WERI-Rb-1 (cell line): ENCODE measurements around the gene POLR2E.

Experiments
- DNase-seq: peaks from one replicate; pipeline ENCODE4 v3.0.0-alpha.2; 2020
- H3K27ac ChIP-seq: fragments of 250-450 bp; sonication (Bioruptor Pico); 2 replicates; pipeline ENCODE4 v1.5.1; 2020; ENCODE audit warnings: mild to moderate bottlenecking, moderate library complexity
- H3K27me3 ChIP-seq: fragments of 250-450 bp; sonication (Bioruptor Pico); 2 replicates; pipeline ENCODE4 v1.5.1; 2021; ENCODE audit warnings: mild to moderate bottlenecking, low read depth, moderate library complexity; ENCODE audit not compliant: insufficient read depth, severe bottlenecking
- H3K36me3 ChIP-seq: fragments of 250-450 bp; sonication (Bioruptor Pico); 2 replicates; pipeline ENCODE4 v1.5.1; 2020; ENCODE audit warnings: mild to moderate bottlenecking, moderate library complexity
- H3K4me3 ChIP-seq: 2 replicates; pipeline ENCODE4 v1.5.1; 2011; ENCODE audit warnings: low read depth, mild to moderate bottlenecking, control low read depth, low read length
- H3K9me3 ChIP-seq: fragments of 250-450 bp; sonication (Bioruptor Pico); 2 replicates; pipeline ENCODE4 v1.5.1; 2021; ENCODE audit warnings: mild to moderate bottlenecking, moderate library complexity; ENCODE audit not compliant: severe bottlenecking
- TF ChIP-seq, protein P1 (sequence below): IDR thresholded peaks from 2 replicates; pipeline ENCODE4 v1.5.1; 2011; ENCODE audit warnings: low read depth, mild to moderate bottlenecking, control low read depth, inconsistent platforms, low read length

POLR2E gene

DNA sequence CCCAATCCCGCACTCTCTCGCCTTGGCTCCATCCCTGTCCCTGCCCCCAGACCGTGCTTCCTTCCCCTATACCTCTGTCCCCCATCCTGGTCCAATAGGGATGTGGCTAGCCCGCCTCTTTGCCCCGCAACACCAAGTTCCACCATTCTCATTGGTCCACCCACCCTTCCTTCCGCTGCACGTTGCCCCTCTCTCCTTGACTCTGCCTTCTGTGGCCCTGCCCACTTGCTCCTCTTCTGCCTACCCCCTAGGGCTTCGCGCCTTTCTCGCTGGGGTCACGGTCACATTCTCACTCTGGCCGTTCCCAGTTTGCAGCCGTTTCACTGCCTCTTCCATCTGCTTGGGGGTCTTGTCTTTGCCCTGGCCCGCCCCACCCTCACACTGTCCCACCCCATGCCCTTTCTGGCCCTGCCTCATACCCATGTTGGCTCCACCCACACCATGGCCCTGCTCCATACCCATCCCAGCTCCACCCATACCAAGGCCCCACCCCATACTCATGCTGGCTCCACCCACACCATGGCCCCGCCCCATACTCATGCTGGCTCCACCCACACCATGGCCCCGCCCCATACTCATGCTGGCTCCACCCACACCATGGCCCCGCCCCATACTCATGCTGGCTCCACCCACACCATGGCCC lies 32.7 kb downstream of the POLR2E start:
- peaks cover 48% of the 10 kb centered on the region for H3K36me3 ChIP-seq
- no peaks in the 10 kb centered on the region for H3K27me3 ChIP-seq
- TF ChIP-seq, protein P1, sequence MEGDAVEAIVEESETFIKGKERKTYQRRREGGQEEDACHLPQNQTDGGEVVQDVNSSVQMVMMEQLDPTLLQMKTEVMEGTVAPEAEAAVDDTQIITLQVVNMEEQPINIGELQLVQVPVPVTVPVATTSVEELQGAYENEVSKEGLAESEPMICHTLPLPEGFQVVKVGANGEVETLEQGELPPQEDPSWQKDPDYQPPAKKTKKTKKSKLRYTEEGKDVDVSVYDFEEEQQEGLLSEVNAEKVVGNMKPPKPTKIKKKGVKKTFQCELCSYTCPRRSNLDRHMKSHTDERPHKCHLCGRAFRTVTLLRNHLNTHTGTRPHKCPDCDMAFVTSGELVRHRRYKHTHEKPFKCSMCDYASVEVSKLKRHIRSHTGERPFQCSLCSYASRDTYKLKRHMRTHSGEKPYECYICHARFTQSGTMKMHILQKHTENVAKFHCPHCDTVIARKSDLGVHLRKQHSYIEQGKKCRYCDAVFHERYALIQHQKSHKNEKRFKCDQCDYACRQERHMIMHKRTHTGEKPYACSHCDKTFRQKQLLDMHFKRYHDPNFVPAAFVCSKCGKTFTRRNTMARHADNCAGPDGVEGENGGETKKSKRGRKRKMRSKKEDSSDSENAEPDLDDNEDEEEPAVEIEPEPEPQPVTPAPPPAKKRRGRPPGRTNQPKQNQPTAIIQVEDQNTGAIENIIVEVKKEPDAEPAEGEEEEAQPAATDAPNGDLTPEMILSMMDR: no peak
- H3K27ac ChIP-seq: no peak overlapping the region
- H3K9me3 ChIP-seq: peaks cover 17% of the 10 kb centered on the region
- no peak for DNase-seq
- no peak overlapping the region for H3K4me3 ChIP-seq

DNA sequence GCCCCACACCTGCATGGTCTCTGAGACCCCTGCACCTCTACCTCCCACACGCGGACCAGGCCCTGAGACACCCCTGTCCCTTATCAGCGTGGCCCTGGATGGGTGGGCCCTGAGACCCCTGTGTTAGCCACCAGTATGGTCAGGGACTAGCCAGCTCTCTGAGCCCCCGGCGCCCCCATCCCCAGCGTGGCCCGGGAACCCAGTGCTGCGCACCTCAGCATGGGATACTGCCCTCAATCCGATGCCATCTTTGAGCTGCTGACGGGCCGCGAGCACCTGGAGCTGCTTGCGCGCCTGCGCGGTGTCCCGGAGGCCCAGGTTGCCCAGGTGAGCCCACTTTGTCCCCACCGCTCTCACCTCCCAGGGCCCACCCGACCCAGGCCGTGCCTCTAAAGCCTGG lies 33.2 kb downstream of the POLR2E start:
- no peak for DNase-seq
- Histone ChIP-seq H3K4me3 (no peak overlapping the region), H3K9me3 (peaks cover 22% of the 10 kb centered on the region), H3K27me3 (no peaks in the 10 kb centered on the region), H3K27ac (no peak overlapping the region), H3K36me3 (peaks cover 53% of the 10 kb centered on the region)
- TF ChIP-seq, protein P1: no peak

DNA sequence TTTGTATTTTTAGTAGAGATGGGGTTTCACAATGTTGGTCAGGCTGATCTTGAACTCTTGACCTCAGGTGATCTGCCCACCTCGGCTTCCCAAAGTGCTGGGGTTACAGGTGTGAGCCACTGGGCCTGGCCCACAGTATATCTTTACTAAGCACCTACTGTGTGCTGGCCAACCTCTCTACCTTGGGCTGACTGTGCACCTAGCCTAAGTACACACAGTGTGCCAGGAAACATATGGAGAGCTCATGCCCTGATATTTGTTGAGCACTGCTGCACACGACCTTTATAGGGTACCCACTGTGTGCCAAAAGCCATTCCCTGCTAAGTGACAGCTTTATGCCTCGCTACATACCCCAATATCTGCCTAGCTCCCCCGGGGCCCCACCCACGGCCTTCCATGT lies 34.5 kb downstream of the POLR2E start:
- Histone ChIP-seq H3K4me3 (no peak overlapping the region), H3K9me3 (peaks cover 35% of the 10 kb centered on the region), H3K36me3 (peaks cover 66% of the 10 kb centered on the region), H3K27me3 (no peaks in the 10 kb centered on the region), H3K27ac (no peak overlapping the region)
- TF ChIP-seq, protein P1: no peak
- no peak for DNase-seq

DNA sequence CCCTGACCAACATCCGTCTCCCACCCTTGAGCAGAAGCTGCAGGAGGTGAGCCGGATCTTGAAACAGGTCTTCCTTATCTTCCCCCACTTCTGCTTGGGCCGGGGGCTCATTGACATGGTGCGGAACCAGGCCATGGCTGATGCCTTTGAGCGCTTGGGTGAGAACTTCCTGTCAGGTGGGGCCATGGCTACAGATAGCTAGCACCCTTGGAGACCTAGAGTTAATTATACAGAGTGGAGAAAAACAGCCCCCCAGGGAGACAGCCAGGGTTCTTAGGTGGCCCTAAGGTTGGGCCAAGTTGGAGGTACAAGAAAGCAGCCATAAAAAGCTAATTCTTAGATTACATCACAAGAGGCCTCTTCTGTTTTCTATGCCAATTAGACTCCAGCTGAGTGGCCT lies 37.1 kb downstream of the POLR2E start:
- no peak for DNase-seq
- Histone ChIP-seq H3K9me3 (peaks cover 35% of the 10 kb centered on the region), H3K4me3 (no peak overlapping the region), H3K27ac (no peak overlapping the region), H3K27me3 (no peaks in the 10 kb centered on the region), H3K36me3 (peaks cover 80% of the 10 kb centered on the region)
- TF ChIP-seq, protein P1: no peak

DNA sequence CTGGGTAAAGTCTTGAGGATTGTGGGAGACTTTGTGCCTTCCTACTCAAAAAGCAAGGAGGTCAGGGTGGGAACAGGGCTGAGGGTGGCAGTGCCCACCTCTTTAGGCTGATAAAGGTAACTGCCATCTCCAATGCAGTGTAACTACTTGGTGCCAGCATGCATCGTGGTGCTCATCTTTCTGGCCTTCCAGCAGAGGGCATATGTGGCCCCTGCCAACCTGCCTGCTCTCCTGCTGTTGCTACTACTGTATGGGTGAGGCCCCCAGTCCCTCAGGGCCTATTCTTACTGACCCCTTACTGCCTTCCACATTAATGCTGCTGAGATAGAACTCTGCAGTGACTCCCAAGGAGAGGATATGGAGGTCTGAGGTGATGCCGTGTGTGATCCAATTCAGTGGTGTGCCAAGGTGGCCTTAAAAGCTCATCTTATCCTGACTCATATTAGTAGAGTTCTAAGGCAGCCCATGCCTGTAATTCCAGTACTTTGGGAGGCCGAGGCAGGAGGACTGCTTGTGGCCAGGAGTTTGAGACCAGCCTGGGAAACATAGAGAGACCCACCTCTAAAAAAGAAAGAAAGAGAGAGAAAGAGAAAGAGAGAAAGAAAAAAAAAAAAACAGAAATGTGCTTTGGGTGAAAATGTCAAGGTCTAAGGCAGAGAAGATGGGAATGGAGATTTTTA lies 37.9 kb downstream of the POLR2E start:
- H3K27ac ChIP-seq: no peak overlapping the region
- H3K4me3 ChIP-seq: no peak overlapping the region
- no peaks in the 10 kb centered on the region for H3K27me3 ChIP-seq
- peaks cover 35% of the 10 kb centered on the region for H3K9me3 ChIP-seq
- peaks cover 84% of the 10 kb centered on the region for H3K36me3 ChIP-seq
- no peak for DNase-seq
- TF ChIP-seq, protein P1: 0 out of 2 replicates have a peak, but pooled peaks have one; percentile 26
